Measurements from ENCODE around the gene EIF4E1B.

- TF ChIP-seq POLR2A (IDR thresholded peaks at IDR 0.05; ENCODE audit: low read depth, low read length) (no peak), TAF1 (IDR thresholded peaks at IDR 0.05; ENCODE audit: borderline replicate concordance, low read depth, low read length) (no peak)
Observed at GRCh38 chr5:176674799-176675198, 44.3 kb downstream of the EIF4E1B start.

Data from GM12892 (cell line).